ENCODE measurements around the gene GP9. TPM values are rescaled to one million over a fixed set of nuclear protein-coding genes. Genes with fewer than 3 reads are reported as not detected.

GP9 gene
- polyA plus RNA-seq, 3 donors = 0.13 TPM; not detected in 2

- WGBS, 3 donors = 43 to 69% (median 52%) methylated on average over 8 of the region's 8 CpGs
- no peak overlapping the region for H3K27ac ChIP-seq (ENCODE audit: low read depth, low read length)
Observed at GRCh38 chr3:129025691-129026435, 34.7 kb upstream of the GP9 start.

- H3K27ac ChIP-seq (ENCODE audit: low read depth, low read length) = no peak overlapping the region
- 4 to 6% (median 5%) methylated on average over 43 to 54 of the region's 54 CpGs for WGBS, 3 donors
Observed at GRCh38 chr3:129026728-129027543, 33.6 kb upstream of the GP9 start.

DNA sequence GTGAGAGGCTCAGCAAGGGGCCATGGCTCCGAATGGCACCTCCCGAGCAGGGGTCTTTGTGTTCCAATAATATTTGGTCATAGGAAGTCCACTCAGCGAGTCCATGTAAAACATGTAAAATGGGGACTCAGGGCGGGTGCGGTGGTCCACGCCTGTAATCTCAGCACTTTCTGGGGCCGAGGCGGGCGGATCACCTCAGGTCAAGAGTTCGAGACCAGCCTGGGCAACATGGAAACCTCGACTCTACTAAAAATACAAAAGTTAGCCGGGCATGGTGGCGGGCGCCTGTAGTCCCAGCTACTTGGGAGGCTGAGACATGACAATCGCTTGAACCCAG lies 33.1 kb upstream of the GP9 start:
- no peak overlapping the region for H3K27ac ChIP-seq (ENCODE audit: low read depth, low read length)
- WGBS, 3 donors = 76 to 83% (median 76%) methylated on average over 15 of the region's 15 CpGs

- 92 to 95% (median 94%) methylated on average over 13 of the region's 13 CpGs for WGBS, 3 donors
- no peak overlapping the region for H3K27ac ChIP-seq (ENCODE audit: low read depth, low read length)
Observed at GRCh38 chr3:129028866-129029265, 31.7 kb upstream of the GP9 start.

DNA sequence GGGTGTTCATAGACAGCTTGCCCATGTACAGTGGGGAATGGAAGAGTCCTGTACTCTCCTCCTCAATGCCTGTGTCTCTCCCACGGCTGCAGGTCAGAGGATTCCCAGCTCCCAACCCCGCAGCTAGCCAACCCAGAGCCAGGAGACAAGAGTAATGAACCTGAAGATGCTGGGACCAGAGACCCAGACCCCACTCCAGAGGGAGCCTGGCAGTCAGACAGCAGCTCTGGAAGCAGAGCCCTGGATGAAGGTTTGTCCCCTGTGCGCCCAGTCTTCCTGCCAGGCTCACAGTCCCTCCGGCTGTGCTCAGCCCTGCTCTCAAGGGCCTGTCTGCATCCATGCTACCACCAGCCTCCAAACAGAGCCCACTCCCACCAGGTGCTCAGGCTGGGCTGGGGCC lies 30.0 kb upstream of the GP9 start:
- no peak overlapping the region for H3K27ac ChIP-seq (ENCODE audit: low read depth, low read length)
- WGBS, 3 donors = 98 to 99% (median 98%) methylated on average over 4 of the region's 4 CpGs

DNA sequence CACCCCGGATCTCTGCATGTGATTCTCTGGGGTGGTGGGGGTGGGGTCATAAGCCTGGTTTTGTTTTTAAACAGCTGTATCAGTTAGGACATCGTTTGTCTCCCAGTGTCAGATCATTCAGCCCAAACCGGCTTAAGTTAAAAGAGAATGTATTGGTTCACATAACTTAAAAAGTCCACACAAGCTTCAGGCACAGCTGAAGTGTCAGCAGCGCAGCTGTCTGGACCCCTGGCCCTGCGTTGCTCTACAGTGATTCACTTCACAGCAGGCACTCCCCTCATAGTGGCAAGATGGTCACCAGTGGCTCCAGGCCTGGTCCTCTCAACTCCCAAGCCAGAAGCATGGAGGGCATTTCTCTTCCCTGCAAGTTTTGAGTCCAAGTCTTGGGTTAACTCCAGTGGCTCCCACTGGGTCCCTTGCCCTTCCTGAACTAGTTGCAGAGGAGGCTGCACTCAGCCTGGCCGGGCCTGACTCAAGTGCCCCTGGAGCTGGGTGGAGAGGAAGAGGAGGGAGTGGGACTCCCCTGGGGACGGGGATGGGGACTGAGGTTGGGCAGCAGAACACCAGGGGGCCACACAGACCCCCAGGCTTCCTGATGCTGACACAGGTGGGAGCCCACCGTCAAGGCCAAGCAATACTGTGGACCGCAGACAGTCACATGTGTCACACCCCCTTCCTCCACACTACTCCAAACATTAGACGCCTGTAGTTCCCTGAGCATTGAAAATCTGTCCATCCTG lies 28.9 kb upstream of the GP9 start:
- WGBS, 3 donors = 83 to 90% (median 88%) methylated on average over 10 of the region's 10 CpGs
- H3K27ac ChIP-seq (ENCODE audit: low read depth, low read length) = no peak overlapping the region

DNA sequence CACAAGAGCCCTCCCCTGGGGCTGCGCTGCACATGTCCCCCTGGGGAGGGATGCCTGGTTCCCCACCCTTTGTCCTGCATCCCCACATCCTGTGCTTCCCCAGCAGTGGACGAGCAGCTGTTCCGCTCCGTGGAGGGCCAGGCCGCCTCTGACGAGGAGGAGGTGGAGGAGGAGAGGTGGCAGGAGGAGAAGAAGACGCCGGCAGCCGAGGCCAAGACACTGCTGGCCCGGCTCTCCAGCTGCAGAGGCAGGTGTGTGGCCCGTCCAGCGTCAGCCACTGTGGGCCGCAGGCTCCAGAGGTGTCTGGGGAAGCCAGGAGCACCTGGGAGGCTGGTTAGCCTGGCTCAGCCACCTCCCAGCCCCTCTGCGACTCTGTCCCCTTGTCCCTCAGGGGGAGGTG lies 27.9 kb upstream of the GP9 start:
- H3K27ac ChIP-seq (ENCODE audit: low read depth, low read length) = no peak overlapping the region
- 86 to 92% (median 89%) methylated on average over 12 to 14 of the region's 14 CpGs for WGBS, 3 donors

GRCh38 chr3:129033151-129033550 lies 27.4 kb upstream of the GP9 start:
- 86 to 91% (median 90%) methylated on average over 7 of the region's 7 CpGs for WGBS, 3 donors
- H3K27ac ChIP-seq (ENCODE audit: low read depth, low read length) = no peak overlapping the region

- no peak overlapping the region for H3K27ac ChIP-seq (ENCODE audit: low read depth, low read length)
- WGBS, 3 donors = 87 to 92% (median 89%) methylated on average over 11 to 12 of the region's 12 CpGs
Observed at GRCh38 chr3:129033633-129034321, 26.8 kb upstream of the GP9 start.

DNA sequence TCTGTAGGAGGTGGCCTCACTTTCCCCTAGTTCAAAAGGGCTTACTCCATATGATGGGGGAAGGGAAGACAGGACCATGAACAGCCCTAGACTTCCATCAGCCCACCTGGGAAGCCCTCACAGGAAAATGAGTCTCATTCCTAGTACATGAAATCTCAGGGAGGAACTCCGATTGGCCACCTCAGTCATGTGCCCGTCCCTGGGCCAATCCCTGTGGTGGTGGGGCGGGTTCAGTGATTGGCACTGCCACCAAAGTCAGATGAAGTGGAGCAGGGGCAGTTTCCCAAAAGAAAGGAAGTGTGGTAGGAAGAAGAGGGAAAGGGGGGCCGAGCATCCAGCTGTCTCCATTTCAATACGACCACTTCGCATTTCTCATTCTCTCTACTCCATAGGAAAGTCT lies 25.9 kb upstream of the GP9 start:
- 81 to 88% (median 83%) methylated on average over 6 of the region's 6 CpGs for WGBS, 3 donors
- H3K27ac ChIP-seq (ENCODE audit: low read depth, low read length) = no peak overlapping the region

- H3K27ac ChIP-seq (ENCODE audit: low read depth, low read length) = no peak overlapping the region
- WGBS, 3 donors = 81 to 83% (median 82%) methylated on average over 11 of the region's 11 CpGs
Observed at GRCh38 chr3:129035360-129036221, 25.0 kb upstream of the GP9 start.

- 76 to 86% (median 80%) methylated on average over 10 of the region's 10 CpGs for WGBS, 3 donors
Observed at GRCh38 chr3:129036222-129037092, 24.1 kb upstream of the GP9 start.

GRCh38 chr3:129037093-129037419 lies 23.5 kb upstream of the GP9 start:
- H3K27ac ChIP-seq (ENCODE audit: low read depth, low read length) = no peak overlapping the region
- WGBS, 3 donors = 0 to 34% (median 0%) methylated on average over 2 of the region's 2 CpGs

More at GRCh38 chr3:129036222-129037092, 24.1 kb upstream of the GP9 start:
- H3K27ac ChIP-seq (ENCODE audit: low read depth, low read length) = no peak overlapping the region

DNA sequence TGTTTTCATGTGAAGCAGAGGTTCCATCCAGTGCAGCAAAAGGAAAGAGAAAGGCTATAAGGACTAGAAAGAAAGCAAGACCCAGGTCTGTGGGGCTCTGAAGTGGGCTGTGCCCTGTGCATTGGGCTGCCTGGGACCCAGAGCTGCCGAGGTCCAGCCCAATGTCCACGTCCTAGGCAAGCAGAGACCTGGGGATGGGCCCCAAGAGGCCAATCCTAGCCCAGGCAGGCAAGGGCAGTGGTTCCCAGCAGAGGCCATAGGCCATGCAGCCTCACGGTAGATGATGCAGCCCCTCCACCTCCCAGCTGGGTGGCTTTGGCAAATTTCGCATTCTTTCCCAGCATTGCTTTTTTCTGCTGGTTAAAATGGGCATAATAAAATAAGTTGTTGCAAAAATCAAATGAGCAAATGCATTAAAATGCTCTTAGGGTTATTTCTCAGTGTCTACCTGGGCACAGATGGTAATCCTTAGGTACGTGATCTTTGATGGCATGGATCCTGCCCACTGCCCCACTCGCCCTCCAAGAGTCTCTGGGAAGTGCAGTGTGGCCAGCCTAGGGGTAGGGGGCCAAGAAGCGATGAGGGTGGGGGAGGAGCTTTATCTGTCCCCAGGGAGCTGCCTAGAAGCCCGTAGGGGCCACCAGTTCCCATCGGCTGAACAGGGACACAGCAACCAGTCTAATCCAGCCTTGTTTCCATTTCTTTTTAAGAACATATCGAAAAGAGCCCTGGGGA lies 22.3 kb upstream of the GP9 start:
- H3K27ac ChIP-seq (ENCODE audit: low read depth, low read length) = no peak overlapping the region
- WGBS, 3 donors = 86 to 87% (median 86%) methylated on average over 10 of the region's 10 CpGs

DNA sequence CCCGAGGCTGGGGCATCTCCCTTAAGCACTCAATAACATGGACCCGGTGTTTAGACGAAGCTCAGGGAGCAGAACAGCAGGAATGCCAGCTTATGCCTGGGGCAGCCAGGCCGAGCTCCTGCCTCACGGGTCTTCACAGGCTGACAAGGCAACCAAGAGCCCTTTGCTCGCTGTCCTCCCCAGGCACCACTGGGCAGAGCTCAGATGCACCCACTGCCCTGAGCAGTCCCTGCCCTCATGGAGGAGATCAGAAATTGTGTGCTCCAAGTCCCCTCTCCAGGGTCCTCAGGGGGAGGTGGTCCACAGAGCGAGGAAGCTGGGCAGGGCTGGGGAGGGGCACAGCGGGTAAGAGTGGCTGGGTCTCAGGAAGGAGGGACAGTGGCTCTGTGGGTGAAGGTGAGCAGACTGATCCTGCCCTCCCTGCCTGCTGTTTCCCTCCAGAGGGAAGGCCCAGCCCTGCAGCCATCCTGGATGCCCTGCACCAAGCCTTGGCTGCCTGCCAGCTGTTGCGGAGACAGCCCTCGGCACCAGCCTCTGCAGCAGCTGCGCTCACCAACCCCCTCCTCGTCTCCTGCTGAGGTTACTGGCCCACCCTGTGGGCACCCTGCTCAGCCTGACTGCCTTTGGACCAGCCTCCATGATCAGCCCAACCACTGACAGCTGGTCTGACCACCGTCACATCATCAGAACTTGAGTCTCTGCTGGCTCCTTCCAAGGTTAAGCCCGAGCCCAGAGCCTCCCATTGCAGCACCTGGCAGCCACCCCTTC lies 21.1 kb upstream of the GP9 start:
- WGBS, 3 donors = 60 to 70% (median 61%) methylated on average over 14 of the region's 14 CpGs
- H3K27ac ChIP-seq (ENCODE audit: low read depth, low read length) = no peak overlapping the region

GRCh38 chr3:129040039-129040336 lies 20.6 kb upstream of the GP9 start:
- 67 to 80% (median 75%) methylated on average over 3 of the region's 3 CpGs for WGBS, 3 donors

More at GRCh38 chr3:129040039-129040336, 20.6 kb upstream of the GP9 start:
- H3K27ac ChIP-seq (ENCODE audit: low read depth, low read length) = no peak overlapping the region
